Right cardiac atrium (tissue), 5 donors: ENCODE data around the gene TRIM33. TPM values are rescaled to one million over a fixed set of nuclear protein-coding genes. Genes with fewer than 3 reads are reported as not detected.

ENCODE experiments used
- ATAC-seq, 2 donors: fragments of 200-7000 bp; cut with Tn5 transposase; one replicate each; pipeline versions ENCODE4 v1.8.0 to v1.9.1; 2020; ENCODE audit warnings: moderate library complexity in 2 of 2, mild to moderate bottlenecking in 1 of 2
- DNase-seq, 3 donors: peaks; one replicate each; pipeline ENCODE4 v3.0.0-alpha.2; 2020
- H3K27ac ChIP-seq: one replicate; pipeline ENCODE4 v1.5.1; 2013; ENCODE audit warnings: mild to moderate bottlenecking, low read length, control low read depth, moderate library complexity
- H3K27me3 ChIP-seq: one replicate; pipeline ENCODE4 v1.6.1; 2013; ENCODE audit not compliant: control insufficient read depth, insufficient read depth
- H3K4me1 ChIP-seq: one replicate; pipeline ENCODE4 v1.6.1; 2013; ENCODE audit warnings: low read length; ENCODE audit not compliant: control insufficient read depth, insufficient read depth
- H3K4me3 ChIP-seq: one replicate; pipeline ENCODE4 v1.5.1; 2013; ENCODE audit warnings: low read length, control low read depth
- H3K9me3 ChIP-seq: one replicate; pipeline ENCODE4 v1.6.1; 2013; ENCODE audit warnings: low read length; ENCODE audit not compliant: control insufficient read depth
- WGBS: extraction: QIAGEN DNeasy Blood & Tissue Kit; methylation state at CpG from one replicate; pipeline ENCODE4 v1.1.7; 2013; 5-methylcytosine and 5-hydroxymethylcytosine counted together
- intact Hi-C, 4 donors: fragments of 100-400 bp; cut with DNase I; formaldehyde crosslinking; loops; one replicate each; pipeline versions ENCODE4 v1.11.0 to v1.14.0; 2022 to 2023
- long read RNA-seq, 4 donors: library from polyadenylated mRNA; unstranded; transcript quantifications; one replicate each; pipeline ENCODE4 v2.0.0, GENCODE V29; 2020 to 2021
- polyA plus RNA-seq: library from polyadenylated mRNA; stranded (reverse); fragments of 200-250 nt; gene quantifications from one replicate; pipeline ENCODE4 v1.2.3, GENCODE V29; 2013
- total RNA-seq, 4 donors: library from RNA; stranded (reverse); fragmentation: NEBNext Ultra II Directional; extraction: Animal tissue kit (Norgen Biotek cat#: 25700); gene quantifications; one replicate each; pipeline ENCODE4 v1.2.1, GENCODE V29; 2021
- donor health status: healthy with polysubstance abuse.
- donor health status: DM: no; HTN: yes; CAD: no.
- donor health status: DM: no; HTN: no; CAD: no.
- donor health status: DM: no; HTN: yes; CAD: no; lungs with severe emphysema.
- donor health status: DM: yes; HTN: yes; CAD: no.

The TRIM33 gene
- 10 to 100 TPM; 17.8 to 23.2 (median 18.5) TPM for total RNA-seq
- 5.2 TPM for polyA plus RNA-seq
- long read RNA-seq, donor 1, full-length matches to known transcripts, result 32 of 45 reads
- long read RNA-seq, donor 1, partial matches to known transcripts, result 10 of 45 reads
- long read RNA-seq, donor 1, other reads (novel, unspliced or antisense), result 3 of 45 reads
- long read RNA-seq, donor 2, full-length matches to known transcripts, result 10 of 14 reads
- long read RNA-seq, donor 2, partial matches to known transcripts, result 3 of 14 reads
- long read RNA-seq, donor 2, other reads (novel, unspliced or antisense), result 1 of 14 reads
- long read RNA-seq, donor 3, partial matches to known transcripts, result 11 of 18 reads
- long read RNA-seq, donor 3, other reads (novel, unspliced or antisense), result 4 of 18 reads
- long read RNA-seq, donor 4, partial matches to known transcripts, result 4 of 11 reads
- long read RNA-seq, donor 4, other reads (novel, unspliced or antisense), result 4 of 11 reads

DNA sequence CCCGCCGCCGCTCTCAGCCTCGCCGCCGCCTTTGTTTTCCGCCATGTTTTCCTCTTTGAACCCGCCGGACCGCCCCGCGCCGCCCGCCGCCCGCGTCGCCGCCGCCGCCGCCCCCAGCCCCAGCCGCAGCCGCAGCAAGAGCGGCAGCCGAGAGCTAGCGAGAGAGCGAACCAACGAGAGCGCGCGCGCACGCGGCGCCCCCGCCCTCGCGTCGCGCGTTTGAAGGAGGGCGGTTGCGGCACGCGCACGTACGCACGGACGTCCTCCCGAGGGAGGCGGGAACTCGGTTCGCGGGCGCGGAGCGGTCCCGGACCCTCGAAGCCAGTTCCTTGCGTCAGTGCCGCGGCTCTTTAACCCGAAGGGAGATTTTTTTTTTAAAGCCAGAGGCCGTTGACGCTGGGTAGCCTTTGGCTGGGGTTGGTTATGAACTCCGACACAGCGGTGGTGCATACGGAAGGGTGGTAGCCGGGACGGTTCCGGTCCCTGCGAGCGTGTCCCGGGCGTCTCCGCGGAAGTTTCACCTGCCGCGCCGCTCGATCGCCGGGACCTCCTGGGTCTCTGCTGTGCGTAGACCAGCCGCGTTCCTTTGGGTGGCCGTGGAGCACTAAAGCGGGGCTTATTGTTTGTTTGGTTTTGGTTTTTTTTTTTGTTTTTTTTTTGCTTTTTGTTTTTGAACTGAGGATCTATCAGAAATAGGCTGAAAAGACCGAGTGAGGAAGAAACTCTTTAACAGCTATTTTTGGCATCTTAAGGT lies at the start of gene TRIM33:
Gene TRIM33, minus strand, starts transcription at position 172 of the 754 bp plus-strand sequence. Its CDS starts 127 bp downstream, at position 45.
- ATAC-seq, result peak; percentile 96 to 97
- H3K9me3 ChIP-seq, result no peaks in the 10 kb centered on the region
- under 1% methylated on average over 90 of the region's 90 CpGs for WGBS

DNA sequence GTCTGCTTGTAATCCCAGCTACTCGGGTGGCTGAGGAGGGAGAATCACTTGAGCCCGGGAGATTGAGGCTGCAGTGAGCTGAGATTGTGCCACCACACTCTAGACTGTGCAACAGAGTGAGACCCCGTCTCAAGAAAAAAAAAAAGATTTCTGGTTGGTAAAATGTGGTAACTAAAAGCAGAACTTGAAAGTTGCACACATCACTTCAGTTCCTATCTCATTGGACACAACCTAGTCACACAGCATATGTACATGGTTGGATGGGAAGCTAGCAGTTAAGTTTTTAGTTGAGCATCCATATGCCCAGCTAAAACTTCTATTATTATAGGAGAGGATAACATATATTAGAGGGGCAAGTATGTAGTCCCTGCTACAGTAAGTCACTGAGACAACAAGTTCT lies 48.4 kb upstream of the TRIM33 start:
- DNase-seq (no peak), ATAC-seq (no peak)
- H3K27me3 ChIP-seq, result no peaks in the 10 kb centered on the region
- no peak overlapping the region for H3K4me3 ChIP-seq
- 86% methylated on average over 3 of the region's 3 CpGs for WGBS
- H3K4me1 ChIP-seq, result no peaks in the 10 kb centered on the region
- intact Hi-C loops, result no loop called here
- no peaks in the 10 kb centered on the region for H3K9me3 ChIP-seq
- H3K27ac ChIP-seq, result no peak overlapping the region

More for the DNA sequence above, at the start of gene TRIM33:
- intact Hi-C loops, result no loop called here
- DNase-seq, result peak; percentile 94 to 97 (median 97)
- peak within 1 kb of the TSS; percentile 65 for H3K4me3 ChIP-seq
- no peaks in the 10 kb centered on the region for H3K27me3 ChIP-seq
- H3K4me1 ChIP-seq, result peaks cover 9% of the 10 kb centered on the region
- H3K27ac ChIP-seq, result peak within 1 kb of the TSS; percentile 75

DNA sequence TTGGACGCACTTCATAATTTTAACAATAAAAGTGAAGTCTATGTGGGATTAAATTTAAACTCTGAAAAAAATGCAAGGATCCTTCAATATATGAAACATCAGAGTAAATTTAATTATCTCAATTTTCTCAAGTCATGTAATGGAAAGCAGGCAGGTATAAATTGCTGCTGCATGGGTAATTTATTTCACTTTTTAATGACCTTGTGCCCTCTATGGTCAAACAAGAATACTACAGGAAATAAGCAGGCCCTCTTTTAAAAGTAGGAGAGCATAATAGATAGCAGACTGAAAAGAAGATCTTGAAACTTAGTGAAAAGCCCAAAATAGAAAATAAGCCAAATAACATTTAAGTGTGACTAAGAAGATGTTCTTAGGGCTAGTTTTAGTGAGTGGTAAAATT lies 47.5 kb upstream of the TRIM33 start:
- no peak for DNase-seq
- no peak for ATAC-seq
- 99% methylated on average over 1 of the region's 1 CpG for WGBS
- no peaks in the 10 kb centered on the region for H3K9me3 ChIP-seq
- H3K4me3 ChIP-seq, result no peak overlapping the region
- no peak overlapping the region for H3K27ac ChIP-seq
- H3K27me3 ChIP-seq, result no peaks in the 10 kb centered on the region
- no peaks in the 10 kb centered on the region for H3K4me1 ChIP-seq
- intact Hi-C loops, result no loop called here

DNA sequence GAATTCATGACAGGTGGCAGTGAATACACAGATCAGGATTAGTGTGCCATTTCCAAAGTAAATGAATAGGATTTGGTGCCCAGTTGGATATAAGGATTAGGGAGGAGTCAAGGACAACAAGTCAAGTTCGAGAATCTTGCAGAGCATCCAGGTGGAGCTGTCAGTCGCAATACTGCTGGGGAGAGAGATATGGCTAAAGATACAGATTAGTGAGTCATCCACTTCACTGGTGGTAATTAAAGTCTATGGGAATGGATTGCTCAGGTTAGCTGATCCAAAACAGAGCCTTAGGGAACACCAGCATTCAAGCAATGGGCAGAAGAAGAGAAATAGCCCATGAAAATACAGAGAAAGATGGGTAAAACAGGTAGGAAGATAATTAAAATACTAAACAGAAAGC lies 43.6 kb upstream of the TRIM33 start:
- ATAC-seq (no peak), DNase-seq (no peak)
- no peak overlapping the region for H3K27ac ChIP-seq
- no peaks in the 10 kb centered on the region for H3K9me3 ChIP-seq
- intact Hi-C loops, result no loop called here
- no peaks in the 10 kb centered on the region for H3K4me1 ChIP-seq
- H3K27me3 ChIP-seq, result no peaks in the 10 kb centered on the region
- 85% methylated on average over 2 of the region's 2 CpGs for WGBS
- H3K4me3 ChIP-seq, result no peak overlapping the region

DNA sequence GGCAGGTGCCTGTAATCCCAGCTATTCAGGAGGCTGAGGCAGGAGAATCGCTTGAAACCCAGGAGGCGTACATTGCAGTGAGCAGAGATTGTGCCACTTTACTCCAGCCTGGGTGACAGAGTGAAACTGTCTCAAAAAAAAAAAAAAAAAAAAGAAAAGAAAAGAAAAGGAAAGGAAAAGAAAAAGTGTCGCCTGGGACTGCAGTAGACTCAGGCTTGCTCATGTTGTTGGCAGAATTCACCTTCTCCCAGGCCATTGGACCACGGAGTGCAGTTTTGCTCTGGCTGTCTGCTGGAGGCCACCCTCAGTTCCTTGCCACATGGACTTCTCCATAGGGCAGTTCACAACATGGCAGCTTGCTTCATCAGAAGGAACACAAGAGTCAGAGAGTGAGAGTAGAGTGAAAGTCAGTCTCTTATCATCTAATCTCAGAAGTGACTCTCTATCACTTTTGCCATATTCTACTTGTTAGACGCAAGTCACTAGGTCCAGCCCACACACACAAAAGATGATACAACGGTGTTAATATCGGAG lies 41.2 kb upstream of the TRIM33 start:
- Histone ChIP-seq H3K27me3 (no peaks in the 10 kb centered on the region), H3K27ac (no peak overlapping the region), H3K9me3 (no peaks in the 10 kb centered on the region), H3K4me3 (no peak overlapping the region), H3K4me1 (no peaks in the 10 kb centered on the region)
- ATAC-seq (no peak), DNase-seq (no peak)
- intact Hi-C loops, result no loop called here
- WGBS, result 95% methylated on average over 7 of the region's 7 CpGs

DNA sequence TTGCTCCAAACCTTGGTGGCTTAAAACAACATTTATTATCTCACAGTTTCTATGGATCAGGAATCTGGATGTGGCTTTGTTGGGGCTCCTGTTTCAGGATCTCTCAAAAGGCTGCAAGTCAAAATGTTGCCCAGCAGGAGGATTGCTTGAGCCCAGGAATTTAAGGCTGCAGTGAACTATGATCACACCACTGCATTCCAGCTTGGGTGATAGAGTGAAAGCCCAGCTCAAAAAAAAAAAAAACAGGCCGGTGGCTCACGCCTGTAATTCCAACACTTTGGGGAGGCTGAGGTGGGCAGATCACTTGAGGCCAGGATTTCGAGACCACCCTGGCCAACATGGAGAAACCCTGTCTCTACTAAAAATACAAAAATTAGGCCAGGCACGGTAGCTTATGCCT lies 40.4 kb upstream of the TRIM33 start:
- H3K9me3 ChIP-seq, result no peaks in the 10 kb centered on the region
- no peaks in the 10 kb centered on the region for H3K27me3 ChIP-seq
- no peak overlapping the region for H3K4me3 ChIP-seq
- H3K27ac ChIP-seq, result no peak overlapping the region
- intact Hi-C loops, result no loop called here
- DNase-seq, result no peak
- H3K4me1 ChIP-seq, result no peaks in the 10 kb centered on the region
- WGBS, result 80% methylated on average over 4 of the region's 4 CpGs
- no peak for ATAC-seq

DNA sequence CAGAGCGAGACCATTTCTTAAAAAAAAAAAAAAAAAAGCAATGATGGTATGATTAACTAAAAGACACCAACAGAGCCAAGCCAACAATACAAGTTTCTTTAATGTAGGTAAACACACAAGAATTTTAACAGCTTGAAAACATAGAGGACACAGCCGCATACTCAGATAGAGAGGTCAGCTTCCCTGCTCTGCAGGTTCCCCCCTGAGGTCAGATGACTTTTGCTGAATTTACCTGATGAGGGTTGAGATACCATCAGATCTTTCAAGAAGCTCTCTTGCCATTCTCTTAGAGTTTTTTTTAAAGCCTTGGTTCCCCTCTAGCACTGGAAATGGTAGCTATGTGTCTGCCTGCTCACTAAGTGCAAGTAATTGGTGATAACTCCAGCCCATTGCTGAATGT lies 39.3 kb upstream of the TRIM33 start:
- Histone ChIP-seq H3K27ac (no peak overlapping the region), H3K4me3 (no peak overlapping the region), H3K9me3 (no peaks in the 10 kb centered on the region), H3K27me3 (no peaks in the 10 kb centered on the region), H3K4me1 (no peaks in the 10 kb centered on the region)
- DNase-seq (no peak), ATAC-seq (no peak)
- 93% methylated on average over 2 of the region's 2 CpGs for WGBS
- intact Hi-C loops, result no loop called here

DNA sequence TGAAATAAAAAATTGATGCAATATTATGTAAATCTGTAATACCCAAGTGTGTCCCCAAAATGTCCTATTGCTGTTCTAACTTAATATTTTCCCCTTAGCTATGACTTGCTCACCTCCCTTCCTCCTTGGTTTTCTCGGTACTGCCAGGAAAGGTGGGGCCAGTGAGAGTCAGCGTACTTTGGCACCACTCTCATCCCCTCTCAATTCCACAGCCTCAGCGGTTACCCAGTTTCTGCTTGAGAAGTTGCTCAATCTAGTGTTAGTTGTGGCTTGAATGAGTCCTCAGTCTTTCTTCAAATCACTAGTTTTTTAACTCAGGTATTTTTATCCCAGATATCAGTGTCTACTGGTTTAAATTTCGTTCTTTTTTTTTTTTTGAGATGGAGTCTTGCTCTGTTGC lies 38.1 kb upstream of the TRIM33 start:
- no peak for DNase-seq
- Histone ChIP-seq H3K27ac (no peak overlapping the region), H3K27me3 (no peaks in the 10 kb centered on the region), H3K9me3 (no peaks in the 10 kb centered on the region), H3K4me3 (no peak overlapping the region), H3K4me1 (no peaks in the 10 kb centered on the region)
- intact Hi-C loops, result no loop called here
- 59% methylated on average over 4 of the region's 4 CpGs for WGBS
- ATAC-seq, result peak in 1 of 2 donors; percentile 61

DNA sequence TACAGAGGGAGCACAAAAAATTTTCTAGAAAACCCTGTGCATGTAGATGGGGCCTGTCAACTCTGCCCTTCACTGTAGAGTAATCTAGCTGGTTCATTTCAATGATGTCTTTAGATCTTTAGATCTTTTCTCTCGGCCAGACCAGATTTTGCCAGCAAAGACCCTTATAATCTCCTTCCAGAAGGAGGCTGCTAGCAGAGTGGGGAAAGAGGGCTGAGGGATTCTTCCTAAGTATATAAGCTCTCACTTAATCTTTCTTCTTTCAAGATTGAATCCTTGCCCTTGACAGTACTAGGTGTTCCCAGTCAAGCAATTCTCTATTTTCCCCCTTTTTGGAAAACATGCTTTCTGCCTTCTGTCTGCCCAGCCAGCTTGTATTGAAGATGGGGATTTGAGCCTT lies 36.1 kb upstream of the TRIM33 start:
- DNase-seq (no peak), ATAC-seq (no peak)
- Histone ChIP-seq H3K9me3 (no peaks in the 10 kb centered on the region), H3K4me3 (no peak overlapping the region), H3K4me1 (no peaks in the 10 kb centered on the region), H3K27me3 (no peaks in the 10 kb centered on the region), H3K27ac (no peak overlapping the region)
- intact Hi-C loops, result no loop called here
- 74% methylated on average over 1 of the region's 1 CpG for WGBS

DNA sequence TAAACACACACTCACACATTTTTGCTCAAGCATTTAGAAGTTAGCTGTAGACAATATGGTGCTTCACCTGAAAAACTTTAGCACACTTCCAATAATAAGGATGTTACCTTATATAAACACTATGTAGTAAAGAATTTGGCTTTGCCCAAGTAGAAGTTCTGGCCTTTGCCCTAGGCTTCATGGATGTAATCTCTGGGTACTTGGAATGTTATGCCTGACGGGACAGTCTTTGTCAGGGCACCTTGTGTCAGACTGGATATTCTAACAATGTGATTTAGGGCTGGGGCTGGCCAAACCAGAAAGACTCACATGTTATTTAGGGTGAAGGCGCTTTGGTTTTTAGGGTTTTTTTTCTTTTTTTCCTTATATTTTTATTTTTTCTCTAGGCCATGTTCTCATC lies 34.8 kb upstream of the TRIM33 start:
- intact Hi-C loops, result no loop called here
- Histone ChIP-seq H3K4me3 (no peak overlapping the region), H3K27me3 (no peaks in the 10 kb centered on the region), H3K9me3 (no peaks in the 10 kb centered on the region), H3K4me1 (no peaks in the 10 kb centered on the region), H3K27ac (no peak overlapping the region)
- no peak for DNase-seq
- 77% methylated on average over 2 of the region's 2 CpGs for WGBS
- no peak for ATAC-seq

DNA sequence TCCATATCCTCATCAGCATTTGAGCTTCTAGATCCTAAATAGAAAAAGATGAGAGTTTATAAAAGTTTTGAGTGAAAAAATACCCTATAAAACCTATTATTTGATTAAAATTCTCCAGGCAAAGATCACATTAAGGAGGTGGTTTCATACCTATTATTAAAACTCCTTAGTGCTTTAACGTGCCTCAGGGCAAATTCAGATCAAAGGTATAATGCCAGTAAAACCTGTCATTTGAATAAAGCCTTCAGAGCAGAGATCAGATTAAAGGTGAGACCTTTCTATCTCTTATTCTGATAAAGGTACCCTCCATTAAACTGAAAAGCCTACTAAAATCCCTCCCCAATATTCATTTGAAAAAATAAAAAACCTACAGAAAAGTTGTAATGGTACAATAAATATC lies 34.3 kb upstream of the TRIM33 start:
- no peak overlapping the region for H3K4me3 ChIP-seq
- no peaks in the 10 kb centered on the region for H3K27me3 ChIP-seq
- intact Hi-C loops, result no loop called here
- no peaks in the 10 kb centered on the region for H3K9me3 ChIP-seq
- no peak overlapping the region for H3K27ac ChIP-seq
- WGBS, result 61% methylated on average over 1 of the region's 1 CpG
- H3K4me1 ChIP-seq, result no peaks in the 10 kb centered on the region
- ATAC-seq (no peak), DNase-seq (no peak)
